ENCODE measurements around the gene CDCA4. TPM values are rescaled to one million over a fixed set of nuclear protein-coding genes. Genes with fewer than 3 reads are reported as not detected.

The CDCA4 gene
- polyA plus RNA-seq, 4 donors = 18.2 to 26.9 (median 21.3) TPM

- no peak for DNase-seq (ENCODE audit: low read depth in 4 of 4, low spot score in 3 of 4)
These were observed 41.9 kb downstream of the CDCA4 start for GRCh38 chr14:104978746-104979691.

DNA sequence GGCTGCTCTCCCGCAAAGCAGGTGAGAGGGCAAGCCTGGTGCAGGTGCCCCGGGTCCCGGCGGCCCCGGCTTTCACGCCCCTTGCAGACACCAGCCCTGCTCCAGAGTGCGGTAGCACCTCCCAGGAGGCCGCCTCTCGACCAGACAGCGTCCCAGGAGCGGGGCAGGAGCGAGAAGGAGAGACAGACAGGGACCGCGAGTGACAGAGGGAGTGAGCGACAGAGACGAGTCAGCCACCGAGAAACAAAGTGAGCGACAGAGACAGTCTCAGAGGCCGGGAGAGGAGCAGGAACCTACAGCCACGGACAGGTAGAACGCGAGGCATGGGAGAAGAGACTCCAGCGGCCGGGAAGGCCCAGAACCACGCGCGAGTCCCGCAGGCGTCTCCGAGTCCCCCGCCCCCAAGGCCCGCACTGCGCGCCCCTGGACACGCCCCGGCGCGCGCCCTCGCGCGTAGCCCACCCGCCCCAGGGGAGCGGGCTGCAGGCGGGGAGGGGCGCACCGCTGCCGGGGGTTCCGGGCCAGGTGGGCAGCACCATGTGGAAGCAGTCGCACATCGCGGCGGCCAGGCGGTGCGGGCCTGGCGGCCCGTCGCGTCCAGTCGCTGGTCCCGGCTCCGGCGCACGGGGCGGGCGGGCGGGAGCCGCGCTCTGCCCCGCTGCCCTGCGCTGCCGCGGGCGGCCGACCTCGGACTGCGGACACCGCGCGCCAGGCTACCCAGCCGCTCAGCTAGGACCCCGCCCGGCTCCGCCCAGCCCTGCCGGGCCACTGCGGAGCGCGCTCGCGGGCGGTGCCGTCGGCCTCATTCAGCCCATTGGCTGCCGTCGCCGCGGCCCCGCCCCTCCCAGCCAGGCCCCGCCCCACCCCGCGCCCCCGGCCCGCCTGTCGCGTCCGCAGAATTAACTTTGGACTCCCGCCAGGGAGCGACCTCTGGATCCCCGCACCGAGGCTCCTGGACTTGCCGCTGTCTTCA, 42.9 kb downstream of the CDCA4 start, which contains the start of gene AHNAK2:
TSS of gene AHNAK2 (minus strand) at position 694 of the 973 bp plus-strand sequence. CDS start at position 557, 137 bp downstream.
- DNase-seq (ENCODE audit: low read depth in 4 of 4, low spot score in 3 of 4) = peak in 1 of 4 donors; percentile 57

GRCh38 chr14:104977008-104977680, 43.7 kb downstream of the CDCA4 start:
- DNase-seq (ENCODE audit: low read depth in 4 of 4, low spot score in 3 of 4) = no peak

DNA sequence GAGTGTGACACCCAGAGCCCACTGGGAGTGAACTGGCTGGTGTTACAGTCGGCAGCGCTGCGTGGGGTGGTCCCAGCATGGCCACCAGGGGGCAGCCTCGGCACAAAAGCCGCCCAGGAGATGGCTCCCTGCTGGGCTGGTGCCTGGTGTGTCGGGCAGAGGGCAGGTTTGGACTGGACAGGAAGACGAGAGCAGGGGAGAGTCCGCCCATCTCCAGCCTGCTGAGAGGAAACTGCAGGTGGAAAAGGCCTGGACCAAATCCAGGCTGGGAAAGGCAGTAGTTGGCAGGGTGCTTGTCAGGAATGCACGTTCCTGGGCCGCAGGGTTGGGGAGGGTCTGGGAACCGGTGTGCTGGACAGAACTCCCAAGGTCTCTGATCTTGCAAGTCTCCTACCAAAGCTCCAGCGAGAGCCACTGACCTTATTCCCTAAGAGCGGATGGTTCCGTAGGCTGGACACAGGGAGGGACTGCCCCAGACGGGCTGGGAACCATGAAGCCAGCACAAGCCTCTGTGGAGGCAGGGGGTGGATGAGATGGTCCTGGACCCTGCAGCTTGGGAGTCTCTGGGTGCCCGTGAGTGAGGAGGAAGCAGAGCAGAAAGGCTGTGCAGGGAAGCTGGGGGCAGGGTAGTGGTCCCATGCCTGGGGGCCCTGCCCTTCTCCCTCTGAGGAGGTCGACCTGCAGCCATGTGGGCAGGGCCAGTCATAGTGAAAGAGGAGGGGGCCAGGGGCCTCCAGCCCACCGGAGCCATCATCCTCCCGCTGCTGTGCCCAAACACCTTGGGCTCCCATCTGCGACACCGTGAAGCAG, 44.5 kb downstream of the CDCA4 start:
- DNase-seq (ENCODE audit: low read depth in 4 of 4, low spot score in 3 of 4) = no peak

DNA sequence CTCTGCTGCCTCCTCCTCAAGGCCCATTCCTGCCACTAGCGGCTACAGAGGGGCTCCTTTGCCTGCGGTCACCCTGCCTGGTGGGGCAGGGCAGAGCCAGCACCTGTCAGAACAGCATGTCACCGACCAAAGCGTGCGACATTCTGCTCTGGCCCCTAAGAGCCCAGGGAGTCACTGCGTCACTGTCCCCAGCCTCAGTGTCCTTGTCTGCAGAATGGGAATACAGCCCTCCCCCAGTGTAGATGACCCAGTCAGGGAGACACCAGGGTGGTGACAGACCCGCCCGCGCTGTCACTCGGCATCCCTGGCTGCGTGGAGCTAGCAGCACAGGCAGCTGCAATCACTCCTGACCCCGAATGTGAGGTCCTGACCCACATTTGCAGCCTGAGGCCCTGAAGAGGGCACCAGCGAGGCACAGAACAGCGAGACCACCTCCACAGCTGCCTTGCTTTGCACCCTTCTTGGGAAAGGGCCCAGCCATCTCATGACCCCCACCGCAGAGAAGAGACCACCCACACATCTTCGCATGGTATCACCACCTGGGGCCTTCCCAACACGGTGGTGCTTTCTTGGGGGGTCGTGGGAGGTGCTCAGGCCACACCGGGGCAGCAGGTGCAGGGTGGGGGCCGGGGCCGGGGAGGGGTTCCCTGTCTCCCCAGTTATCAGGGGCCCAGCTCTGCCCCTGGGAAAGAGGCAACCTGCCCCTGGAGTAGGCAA, 45.2 kb downstream of the CDCA4 start:
- DNase-seq (ENCODE audit: low read depth in 4 of 4, low spot score in 3 of 4) = no peak

- DNase-seq (ENCODE audit: low read depth in 4 of 4, low spot score in 3 of 4) = no peak
These were observed 46.1 kb downstream of the CDCA4 start for GRCh38 chr14:104974665-104975390.

DNA sequence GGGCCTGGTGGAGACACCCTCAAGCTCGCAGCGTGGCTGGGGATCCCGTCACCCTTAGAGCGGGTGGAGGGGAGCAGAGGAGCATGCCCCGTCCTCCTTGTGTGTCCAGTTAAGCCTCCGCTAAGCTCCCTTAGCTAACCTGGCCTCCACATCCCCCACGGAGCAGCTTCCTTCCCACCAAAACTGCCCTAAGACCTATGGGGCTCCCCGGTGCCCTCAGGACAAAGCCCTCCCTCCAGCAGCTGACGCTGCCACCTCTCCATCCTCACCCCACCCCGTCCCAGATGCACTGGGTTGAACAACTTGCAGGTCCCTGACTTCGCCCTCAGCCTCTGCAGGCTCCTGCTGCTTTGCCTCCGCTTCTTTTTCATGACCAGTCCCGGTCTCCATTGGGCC, 46.7 kb downstream of the CDCA4 start:
- no peak for DNase-seq (ENCODE audit: low read depth in 4 of 4, low spot score in 3 of 4)

- no peak for DNase-seq (ENCODE audit: low read depth in 4 of 4, low spot score in 3 of 4)
These were observed 47.3 kb downstream of the CDCA4 start for GRCh38 chr14:104973385-104974145.

GRCh38 chr14:104973135-104973384, 47.8 kb downstream of the CDCA4 start:
- no peak for DNase-seq (ENCODE audit: low read depth in 4 of 4, low spot score in 3 of 4)

DNA sequence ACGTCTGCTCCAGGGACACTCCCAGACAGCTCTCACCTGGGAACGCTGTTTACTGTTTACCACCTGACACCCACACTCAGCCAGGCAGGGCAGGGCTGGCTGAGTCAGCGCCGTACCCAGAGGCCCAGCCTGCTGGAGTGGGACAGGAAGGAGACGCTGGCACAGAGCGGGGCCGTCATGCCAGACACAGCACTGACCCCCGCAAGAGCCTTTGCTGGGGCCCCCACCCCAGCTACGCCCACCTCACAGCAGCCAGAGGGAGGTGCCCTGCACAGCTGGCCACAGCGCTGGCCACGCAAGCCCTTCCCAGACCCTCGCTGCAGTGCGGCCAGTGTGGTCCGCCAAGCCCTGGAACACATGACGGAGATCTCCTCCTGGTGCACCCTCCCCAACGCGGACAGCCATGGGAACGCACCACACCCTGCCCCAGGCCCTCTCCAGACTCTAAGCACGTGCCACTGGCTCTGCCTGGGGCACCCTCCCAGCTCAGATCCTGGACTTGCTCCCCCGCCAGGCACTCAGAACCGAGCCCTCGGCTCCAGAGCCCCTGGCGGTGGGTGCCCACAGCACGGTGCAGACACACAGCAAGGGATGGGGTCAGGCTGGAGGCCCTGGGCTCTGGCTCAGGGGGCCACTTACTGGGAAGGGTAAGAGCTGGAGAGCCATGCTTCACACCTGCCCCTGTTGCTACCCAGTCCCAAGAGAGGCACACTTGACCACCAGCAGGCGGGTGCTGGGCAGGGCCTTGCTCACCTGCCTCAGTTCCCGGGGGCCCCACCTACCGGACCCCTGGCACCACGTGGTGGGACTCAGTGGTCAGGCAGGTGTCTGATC, 48.4 kb downstream of the CDCA4 start:
- DNase-seq (ENCODE audit: low read depth in 4 of 4, low spot score in 3 of 4) = no peak

DNA sequence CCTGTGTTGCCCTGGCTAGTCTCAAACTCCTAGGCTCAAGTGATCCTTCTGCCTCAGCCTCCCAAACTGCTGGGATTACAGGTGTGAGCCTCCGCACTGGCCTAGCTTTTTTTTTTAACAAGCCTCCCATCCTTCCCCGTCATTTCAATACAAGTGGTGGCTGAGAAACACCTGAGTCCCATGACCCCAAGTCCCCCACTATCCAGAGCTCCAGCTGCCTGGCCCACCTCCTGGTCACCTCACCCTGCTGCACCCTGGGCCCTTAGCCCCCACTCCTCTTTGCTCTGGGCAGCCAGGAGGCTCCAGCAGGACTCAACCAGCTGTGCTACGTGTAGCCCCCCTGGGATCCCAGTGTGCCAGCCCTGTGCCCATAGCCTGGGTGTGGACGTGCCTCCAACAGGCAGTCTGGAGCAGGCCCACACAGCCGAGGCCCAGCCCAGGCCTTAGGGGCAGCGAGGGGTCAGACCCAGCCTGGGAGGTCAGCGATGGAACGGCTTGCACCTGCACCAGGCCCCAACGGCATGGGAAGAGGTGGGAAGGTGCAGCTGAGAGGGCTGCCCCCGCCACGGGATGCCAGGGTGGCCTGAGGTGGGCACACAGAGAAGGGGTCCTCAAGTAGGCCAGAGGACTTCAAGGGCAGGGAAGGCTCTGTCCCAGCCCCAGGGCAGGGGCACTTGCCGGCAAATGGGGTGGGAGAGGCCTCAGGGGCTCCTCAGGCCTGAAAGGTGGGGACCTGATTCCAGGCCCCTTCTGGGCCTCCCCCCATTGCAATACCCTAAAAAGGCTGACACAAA, 49.2 kb downstream of the CDCA4 start:
- DNase-seq (ENCODE audit: low read depth in 4 of 4, low spot score in 3 of 4) = no peak

DNA sequence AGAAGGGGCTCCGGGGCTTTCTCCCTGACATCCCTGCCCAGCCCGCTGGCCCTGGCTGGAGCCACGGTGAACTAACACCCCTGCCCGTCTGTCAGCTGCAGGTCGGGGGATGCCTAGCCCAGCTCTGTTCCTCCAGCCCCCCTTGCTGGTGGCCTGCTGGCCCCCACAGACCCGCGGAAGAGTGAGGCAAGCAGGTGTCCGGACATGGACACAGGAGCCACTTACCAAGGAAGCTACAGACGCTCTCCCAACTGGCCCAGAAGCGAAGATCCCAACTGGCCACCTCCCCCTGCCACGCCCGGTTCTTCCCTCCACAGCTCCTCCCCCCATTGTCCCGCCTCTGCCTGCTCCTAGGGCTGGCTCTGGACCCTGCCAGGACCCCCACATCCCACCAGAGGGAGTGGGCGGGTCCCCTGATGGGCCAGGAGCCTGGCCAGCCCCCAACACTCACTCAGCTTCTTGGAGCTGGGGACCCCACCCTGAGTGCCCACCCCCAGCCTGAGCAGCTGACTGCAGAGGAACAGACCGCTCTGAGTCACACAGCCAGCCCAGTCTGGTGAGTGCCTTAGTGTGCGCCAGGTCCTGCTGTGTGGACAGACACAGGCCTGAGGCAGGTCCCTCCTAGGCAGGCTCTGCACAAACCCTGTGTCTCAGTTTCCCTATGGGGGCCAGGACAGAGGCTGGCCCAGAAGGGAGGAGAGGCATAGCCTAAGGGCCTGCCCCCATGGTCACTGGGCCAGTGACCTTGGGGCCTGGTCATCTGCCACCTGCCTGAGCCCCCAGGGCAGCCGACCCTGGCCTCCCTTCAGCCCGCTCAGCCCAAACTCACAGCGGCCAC, 50.4 kb downstream of the CDCA4 start:
- no peak for DNase-seq (ENCODE audit: low read depth in 4 of 4, low spot score in 3 of 4)

DNA sequence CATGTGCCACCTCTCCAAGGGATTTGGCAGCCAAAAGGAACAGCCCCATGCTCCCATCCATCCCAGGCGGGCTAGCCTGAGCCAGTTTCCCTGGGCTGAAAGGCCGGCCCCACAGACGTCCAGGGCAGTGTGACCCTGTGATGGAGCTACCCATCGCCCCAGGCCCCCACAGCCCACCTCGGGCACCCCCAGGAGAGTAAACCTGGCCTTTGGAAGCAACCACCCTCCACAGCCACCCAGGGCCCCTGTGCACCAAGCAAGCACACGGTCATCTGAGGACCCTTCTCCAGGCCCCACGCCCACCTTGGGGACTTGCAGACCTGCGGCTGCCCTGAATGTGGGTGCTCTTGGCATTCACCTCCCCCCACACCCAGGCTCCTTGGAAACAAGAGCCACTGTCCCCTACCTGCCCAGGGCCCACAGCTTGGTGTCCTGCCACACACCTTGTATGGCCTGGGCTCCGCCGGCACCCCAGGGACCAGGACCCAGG, 51.1 kb downstream of the CDCA4 start:
- no peak for DNase-seq (ENCODE audit: low read depth in 4 of 4, low spot score in 3 of 4)

DNA sequence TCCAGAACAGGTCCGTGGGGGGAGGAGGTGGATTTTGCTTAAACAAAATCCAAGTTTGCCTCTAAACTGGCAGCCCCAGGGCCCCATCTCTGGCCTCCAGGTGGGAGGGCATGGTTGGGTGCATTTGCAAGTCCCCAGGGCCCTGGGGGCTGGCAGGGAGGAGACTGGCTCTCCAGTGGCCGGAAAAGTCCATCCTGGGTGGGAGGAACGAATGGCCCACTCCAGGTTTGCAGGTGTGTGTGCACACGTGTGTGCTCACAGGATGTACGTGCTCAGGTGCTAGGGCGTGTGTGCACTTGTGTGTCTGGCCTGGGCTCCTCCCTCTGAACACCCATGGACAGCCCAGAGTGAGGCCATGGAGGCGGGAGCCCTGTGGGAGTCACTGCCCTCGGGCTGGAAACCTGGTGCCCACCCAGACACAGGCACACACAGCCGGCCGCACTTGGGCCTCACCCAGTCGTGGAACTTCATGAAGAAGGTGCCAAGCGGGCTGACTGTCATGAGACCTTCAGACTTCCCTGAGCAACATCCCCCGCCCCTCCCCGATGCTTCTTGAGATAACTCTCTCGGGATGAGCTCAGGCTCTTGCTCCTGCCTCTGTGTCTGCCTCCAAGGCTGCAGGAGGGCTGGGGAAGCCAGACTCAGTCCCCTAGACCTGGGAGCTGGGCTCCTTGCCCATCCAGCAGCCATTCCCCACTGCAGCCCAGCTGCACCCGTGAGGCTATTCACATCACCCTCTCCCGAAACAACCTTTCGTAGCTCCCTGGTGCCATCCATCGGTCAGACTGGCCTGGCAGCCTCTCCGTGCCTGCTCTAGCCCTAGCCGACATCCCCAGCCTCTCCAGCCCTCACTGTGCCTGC, 52.1 kb downstream of the CDCA4 start:
- no peak for DNase-seq (ENCODE audit: low read depth in 4 of 4, low spot score in 3 of 4)

Measured in left renal pelvis (tissue), 4 donors.